Spinal cord (tissue), 10 donors: ENCODE measurements around the gene PHLPP1. TPM values are rescaled to one million over a fixed set of nuclear protein-coding genes. Genes with fewer than 3 reads are reported as not detected.
A peak's percentile ranks its signal among the peaks of the same experiment; 100 is the strongest.

Experiments used
- DNase-seq, 6 donors: peaks; one replicate each; pipeline versions ENCODE4 v3.0.0 to v3.0.0-alpha.2; 2013 to 2015; ENCODE audit warnings: low spot score in 6 of 6, low read depth in 4 of 6
- H3K27ac ChIP-seq: one replicate; pipeline ENCODE4 v1.5.1; 2013; ENCODE audit warnings: low read depth, low read length, control low read depth
- H3K27me3 ChIP-seq: one replicate; pipeline ENCODE4 v1.6.1; 2013; ENCODE audit warnings: low read length; ENCODE audit not compliant: control insufficient read depth, insufficient read depth
- H3K36me3 ChIP-seq: one replicate; pipeline ENCODE4 v1.6.1; 2013; ENCODE audit warnings: low read length; ENCODE audit not compliant: control insufficient read depth, insufficient read depth
- H3K4me1 ChIP-seq: one replicate; pipeline ENCODE4 v1.6.1; 2013; ENCODE audit warnings: low read length; ENCODE audit not compliant: control insufficient read depth, insufficient read depth
- H3K4me3 ChIP-seq: one replicate; pipeline ENCODE4 v1.5.1; 2013; ENCODE audit warnings: low read depth, low read length, control low read depth
- H3K9me3 ChIP-seq: one replicate; pipeline ENCODE4 v1.6.1; 2013; ENCODE audit warnings: low read length; ENCODE audit not compliant: control insufficient read depth, insufficient read depth
- WGBS: methylation state at CpG from one replicate; pipeline ENCODE4 v1.1.5; 2013; ENCODE audit warnings: missing lambda C conversion rate; ENCODE audit not compliant: insufficient coverage; 5-methylcytosine and 5-hydroxymethylcytosine counted together
- polyA plus RNA-seq, 2 donors: library from polyadenylated mRNA; unstranded; fragments of 120-200 nt; gene quantifications; one replicate each; pipeline ENCODE4 v1.2.1, GENCODE V29; 2013; ENCODE audit not compliant: insufficient read length in 2 of 2
- total RNA-seq, 2 donors: library from RNA; depleted of rRNA in 1 of 2; stranded (reverse); fragments of 120-200 nt in 1 of 2; fragments of >200 nt in 1 of 2; gene quantifications; one replicate each; pipeline versions ENCODE4 v1.2.3 to v1.2.4, GENCODE V29; 2013 to 2014
- donor health status: healthy.

The PHLPP1 gene
- total and polyA plus RNA-seq, 4 donors, result 31.9 to 62.2 (median 47.5) TPM

DNA sequence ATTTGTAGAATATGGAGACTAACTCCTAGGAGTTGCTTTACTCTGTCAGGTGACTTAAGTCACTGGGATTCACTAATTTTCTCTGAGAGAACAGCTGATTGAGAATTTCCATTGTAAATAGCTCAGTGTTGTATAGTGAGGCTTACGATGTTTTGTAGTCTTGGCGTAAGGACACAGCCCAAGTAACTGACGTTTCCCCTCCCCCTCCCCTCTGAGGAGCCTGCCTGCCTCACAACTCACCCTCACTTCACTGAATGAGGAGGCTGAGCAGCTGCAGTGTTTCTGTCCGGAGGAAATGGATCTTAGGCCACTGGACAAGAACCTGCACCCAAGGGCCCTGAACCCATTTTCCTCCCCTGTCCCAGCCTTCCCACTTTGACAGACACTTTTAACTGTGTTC, 264.6 kb downstream of the PHLPP1 start:
- DNase-seq, result peak in 2 of 6 donors; percentile 50 to 51
- H3K9me3 ChIP-seq, result no peaks in the 10 kb centered on the region
- peaks cover 30% of the 10 kb centered on the region for H3K36me3 ChIP-seq
- 61% methylated on average over 2 of the region's 4 CpGs for WGBS
- no peak overlapping the region for H3K4me3 ChIP-seq
- H3K27me3 ChIP-seq, result no peaks in the 10 kb centered on the region
- peak overlapping the region; percentile 47 for H3K27ac ChIP-seq
- H3K4me1 ChIP-seq, result peaks cover 33% of the 10 kb centered on the region

DNA sequence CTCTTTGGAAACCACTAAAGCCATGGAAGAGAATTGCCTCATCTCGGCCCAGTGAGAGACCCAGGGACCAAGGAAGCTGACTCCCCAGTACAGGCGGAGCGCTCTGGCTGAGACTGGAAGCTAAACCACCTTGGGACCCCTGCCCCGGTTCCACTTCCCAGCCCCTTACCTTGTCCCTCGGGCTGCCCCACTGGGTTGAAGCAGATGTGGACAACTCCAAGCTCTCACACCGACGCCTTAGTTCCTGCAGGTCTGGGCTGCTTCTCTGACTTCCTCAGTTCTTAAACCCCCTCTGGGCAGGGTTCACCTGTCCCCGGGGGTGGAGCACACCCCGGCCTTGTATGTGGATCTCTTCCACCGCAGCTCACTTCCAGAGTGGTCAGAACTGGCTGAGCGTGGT, 266.2 kb downstream of the PHLPP1 start:
- no peak for DNase-seq
- Histone ChIP-seq H3K9me3 (no peaks in the 10 kb centered on the region), H3K36me3 (peaks cover 25% of the 10 kb centered on the region), H3K27me3 (no peaks in the 10 kb centered on the region), H3K4me3 (no peak overlapping the region), H3K27ac (no peak overlapping the region), H3K4me1 (peaks cover 30% of the 10 kb centered on the region)
- WGBS, result 91% methylated on average over 11 of the region's 11 CpGs

DNA sequence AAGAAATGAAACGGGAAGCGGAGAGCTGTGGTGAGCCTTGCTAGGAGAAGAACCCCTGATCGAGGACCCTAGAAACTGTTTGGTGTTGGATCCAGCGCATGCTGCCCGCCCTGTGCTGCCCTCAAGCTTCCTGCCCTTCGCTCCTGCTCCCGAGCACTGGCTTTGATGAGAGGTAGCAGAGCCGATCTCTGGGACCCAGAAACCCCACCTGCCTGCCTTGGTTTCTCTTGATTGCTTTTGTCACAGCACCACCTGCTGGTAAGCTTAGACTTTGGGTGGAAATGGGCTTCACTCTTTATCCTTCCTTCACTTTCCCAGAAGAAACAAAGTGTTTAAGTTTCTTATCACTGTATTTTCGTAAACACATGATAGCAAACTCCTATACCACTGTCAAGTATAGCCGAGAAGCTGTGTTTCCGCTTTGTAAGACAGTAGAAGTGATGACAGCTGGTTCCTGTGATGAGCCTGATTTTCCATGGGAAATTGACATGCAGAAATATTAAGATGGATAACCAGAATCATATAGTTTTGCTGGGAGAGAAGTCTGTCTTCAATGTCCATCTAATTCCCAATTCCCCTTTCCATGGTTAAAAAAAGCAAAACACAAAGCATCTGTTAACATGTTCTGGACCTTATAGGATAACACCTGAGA, 267.4 kb downstream of the PHLPP1 start:
- WGBS, result 29% methylated on average over 8 of the region's 11 CpGs
- Histone ChIP-seq H3K4me3 (peak overlapping the region; percentile 1), H3K27me3 (no peaks in the 10 kb centered on the region), H3K4me1 (peaks cover 40% of the 10 kb centered on the region), H3K9me3 (no peaks in the 10 kb centered on the region), H3K27ac (no peak overlapping the region), H3K36me3 (peaks cover 25% of the 10 kb centered on the region)
- peak; percentile 47 to 94 (median 75) for DNase-seq

DNA sequence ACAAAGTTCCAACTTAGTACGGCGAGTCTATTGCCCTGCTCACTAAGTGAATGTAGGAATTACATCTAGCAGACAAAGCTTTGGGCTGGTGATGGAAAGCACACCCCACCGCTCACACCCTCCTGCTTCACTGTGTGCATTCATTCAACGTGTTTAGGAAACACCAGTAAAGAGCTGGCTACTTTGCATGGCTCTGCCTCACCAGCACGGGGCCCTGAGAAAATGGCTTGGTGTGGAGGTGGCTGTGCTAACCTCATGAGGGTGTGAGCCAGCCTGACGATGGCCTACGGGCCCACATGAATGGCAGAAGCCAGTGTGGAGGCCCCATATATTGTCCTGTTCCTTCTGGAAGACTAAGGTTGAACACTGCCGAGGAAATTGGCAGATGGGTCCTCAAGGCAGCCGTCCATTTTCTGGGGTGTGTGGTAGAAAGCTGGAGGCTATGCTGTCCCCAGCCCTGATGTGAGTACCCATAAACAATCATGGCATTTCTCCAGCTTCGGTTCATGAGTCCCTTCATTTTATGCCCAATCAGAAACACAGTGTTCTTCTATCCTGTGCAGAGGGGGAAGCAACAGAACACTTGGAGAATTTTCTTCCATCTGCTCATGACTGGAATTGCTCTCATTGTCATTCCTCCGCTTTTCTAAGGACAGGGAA, 269.4 kb downstream of the PHLPP1 start:
- H3K9me3 ChIP-seq, result no peaks in the 10 kb centered on the region
- no peak for DNase-seq
- no peak overlapping the region for H3K27ac ChIP-seq
- no peak overlapping the region for H3K4me3 ChIP-seq
- 81% methylated on average over 6 of the region's 11 CpGs for WGBS
- peaks cover 31% of the 10 kb centered on the region for H3K4me1 ChIP-seq
- H3K36me3 ChIP-seq, result peaks cover 10% of the 10 kb centered on the region
- H3K27me3 ChIP-seq, result no peaks in the 10 kb centered on the region

DNA sequence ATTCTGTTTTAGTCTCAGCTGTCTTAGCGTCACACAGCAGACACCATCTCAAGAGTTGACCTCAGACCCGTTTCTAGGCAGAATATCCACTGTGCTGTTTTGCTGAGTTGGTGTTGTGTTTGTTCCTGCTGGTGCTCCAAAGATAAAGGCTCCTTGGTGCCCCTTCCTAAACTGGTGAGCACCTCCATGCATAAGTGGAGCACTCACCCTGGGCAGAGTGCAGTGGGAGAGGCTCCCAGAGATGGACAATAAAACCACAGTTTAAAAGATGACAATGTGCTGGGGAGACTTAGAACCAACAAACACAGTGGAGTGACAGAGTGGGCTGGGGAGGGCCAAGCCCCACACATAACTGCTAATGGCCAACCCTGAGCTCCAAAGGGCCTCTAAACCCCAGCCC, 271.1 kb downstream of the PHLPP1 start:
- peaks cover 5% of the 10 kb centered on the region for H3K36me3 ChIP-seq
- H3K27ac ChIP-seq, result no peak overlapping the region
- H3K4me3 ChIP-seq, result no peak overlapping the region
- no CpG with 5 or more reads among the region's 2 CpGs for WGBS
- H3K27me3 ChIP-seq, result no peaks in the 10 kb centered on the region
- no peaks in the 10 kb centered on the region for H3K9me3 ChIP-seq
- no peak for DNase-seq
- H3K4me1 ChIP-seq, result peaks cover 26% of the 10 kb centered on the region

DNA sequence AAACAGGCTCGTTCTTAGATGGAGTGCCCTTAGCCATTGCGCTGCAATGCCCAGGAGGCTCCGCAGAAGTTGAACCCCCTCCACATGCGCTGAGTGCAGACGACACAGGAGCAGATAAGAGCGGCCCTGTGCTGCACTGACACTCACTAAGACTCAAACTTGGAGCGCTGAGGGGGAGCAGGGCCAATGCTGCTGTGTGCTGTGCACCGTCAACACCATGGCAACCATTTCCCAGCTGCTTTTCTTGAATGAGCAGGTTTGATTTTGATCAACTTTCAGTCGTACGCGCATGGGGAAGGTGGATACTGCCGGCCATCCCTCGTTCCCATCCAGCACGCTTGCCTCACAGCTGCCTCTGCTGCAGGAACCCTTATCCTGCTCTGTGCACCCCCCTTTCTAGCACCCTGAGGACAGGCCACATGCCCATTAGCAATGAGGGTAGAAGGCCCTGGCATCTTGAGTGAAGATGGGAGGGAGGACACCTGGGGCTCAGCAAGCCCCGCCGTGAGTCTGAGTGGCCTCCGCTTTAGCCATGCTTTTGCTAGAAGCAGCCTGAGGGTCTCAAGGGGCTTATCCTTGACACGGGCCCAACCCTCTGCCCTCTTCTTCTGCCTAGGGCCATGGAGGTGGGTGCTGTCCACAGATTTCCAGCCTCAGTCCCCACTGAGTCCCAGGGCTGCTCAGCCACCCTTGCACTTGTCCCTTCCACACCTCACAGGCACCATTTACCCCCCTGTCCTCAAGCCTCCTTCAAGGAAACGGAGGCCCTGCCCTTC, 271.9 kb downstream of the PHLPP1 start:
- Histone ChIP-seq H3K27me3 (no peaks in the 10 kb centered on the region), H3K27ac (no peak overlapping the region), H3K4me1 (peaks cover 21% of the 10 kb centered on the region), H3K4me3 (no peak overlapping the region), H3K9me3 (no peaks in the 10 kb centered on the region), H3K36me3 (no peaks in the 10 kb centered on the region)
- WGBS, result 59% methylated on average over 17 of the region's 19 CpGs
- peak in 1 of 6 donors; percentile 47 for DNase-seq

DNA sequence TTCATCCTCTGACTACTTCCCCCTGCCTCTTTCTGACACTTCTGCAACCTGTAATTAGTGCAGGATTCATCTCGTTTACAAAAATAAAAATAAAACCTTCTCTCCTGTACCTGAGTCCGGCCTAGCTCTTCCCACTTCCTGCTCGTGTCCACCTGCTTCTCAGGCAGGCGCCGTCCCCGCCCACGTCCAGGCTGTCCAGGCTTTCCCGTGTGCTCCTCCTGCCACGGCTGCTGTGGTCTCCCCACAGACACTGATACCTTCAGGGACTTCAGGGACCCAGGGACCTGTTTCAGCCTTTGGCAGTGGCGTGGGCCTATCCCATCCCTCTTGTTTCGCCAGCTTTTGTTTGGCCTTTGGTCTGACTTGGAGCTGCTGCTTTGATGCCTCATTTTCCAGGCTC, 272.5 kb downstream of the PHLPP1 start:
- no peaks in the 10 kb centered on the region for H3K36me3 ChIP-seq
- 79% methylated on average over 11 of the region's 11 CpGs for WGBS
- H3K4me3 ChIP-seq, result no peak overlapping the region
- DNase-seq, result no peak
- peaks cover 17% of the 10 kb centered on the region for H3K4me1 ChIP-seq
- H3K27me3 ChIP-seq, result no peaks in the 10 kb centered on the region
- H3K9me3 ChIP-seq, result no peaks in the 10 kb centered on the region
- H3K27ac ChIP-seq, result no peak overlapping the region

DNA sequence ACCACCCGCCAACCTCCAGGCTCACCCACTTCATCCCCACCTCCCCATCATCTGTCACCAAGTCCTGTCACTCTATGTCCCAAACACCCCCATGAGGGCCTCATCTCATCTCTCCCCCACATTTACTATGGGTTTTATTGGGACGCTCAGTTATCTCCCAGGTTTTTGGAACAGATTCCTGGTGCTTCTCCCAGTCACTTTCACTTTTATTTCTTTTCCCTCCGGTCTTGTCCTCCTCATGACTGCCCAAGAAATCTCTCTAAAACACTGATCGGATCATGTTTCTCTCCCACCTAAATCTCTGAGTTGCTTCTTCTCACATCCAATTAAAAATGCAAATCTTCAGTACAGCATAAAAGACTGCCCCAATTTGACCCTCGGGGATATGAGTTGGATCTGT, 273.1 kb downstream of the PHLPP1 start:
- no peak for DNase-seq
- Histone ChIP-seq H3K27ac (no peak overlapping the region), H3K27me3 (no peaks in the 10 kb centered on the region), H3K4me1 (peaks cover 17% of the 10 kb centered on the region), H3K9me3 (no peaks in the 10 kb centered on the region), H3K36me3 (no peaks in the 10 kb centered on the region), H3K4me3 (no peak overlapping the region)
- 87% methylated on average over 5 of the region's 5 CpGs for WGBS

DNA sequence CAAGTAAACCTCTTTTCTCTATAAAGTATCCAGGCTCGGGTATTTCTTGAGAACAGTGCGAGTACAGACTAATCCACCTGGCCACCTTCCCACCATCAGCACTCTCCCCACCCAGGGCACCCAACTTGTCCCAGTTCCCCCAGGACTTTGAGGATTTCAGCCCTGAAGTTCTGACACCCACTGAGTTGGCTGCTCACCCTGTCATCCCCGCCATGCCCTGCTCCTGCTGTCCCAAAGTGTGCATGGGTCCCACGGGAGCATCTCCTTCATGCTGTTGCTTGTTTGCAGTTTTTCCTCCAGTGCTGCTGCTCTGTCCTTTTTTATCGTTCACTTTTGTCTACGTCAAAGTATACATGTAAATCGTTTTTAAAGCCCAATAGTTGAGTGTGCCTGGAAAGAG, 273.9 kb downstream of the PHLPP1 start:
- H3K27ac ChIP-seq, result no peak overlapping the region
- no peaks in the 10 kb centered on the region for H3K9me3 ChIP-seq
- H3K27me3 ChIP-seq, result no peaks in the 10 kb centered on the region
- 79% methylated on average over 5 of the region's 7 CpGs for WGBS
- H3K4me1 ChIP-seq, result peaks cover 17% of the 10 kb centered on the region
- no peaks in the 10 kb centered on the region for H3K36me3 ChIP-seq
- no peak overlapping the region for H3K4me3 ChIP-seq
- no peak for DNase-seq
